ENCODE results near the gene HNF1A. TPM values are rescaled to one million over a fixed set of nuclear protein-coding genes. Genes with fewer than 3 reads are reported as not detected.

The HNF1A gene
- total and polyA plus RNA-seq, 10 of the 15 experiments (the other 5 are each of a cell fraction or from before 2014, with no cell fraction given), result 0.10 TPM; not detected in 9

- Histone ChIP-seq H3K27ac (ENCODE audit: control insufficient read depth, insufficient read depth) (no peak overlapping the region), H3K9me3 (replicated peaks; ENCODE audit: control insufficient read depth, insufficient read depth, low read length) (no peaks in the 10 kb centered on the region), H3K4me1 (ENCODE audit: control insufficient read depth, insufficient read depth, low read length) (no peaks in the 10 kb centered on the region), H3K79me2 (ENCODE audit: control insufficient read depth, insufficient read depth, low read length) (no peaks in the 10 kb centered on the region), H3K9ac (ENCODE audit: control insufficient read depth, insufficient read depth, low read length) (no peak overlapping the region), H4K20me1 (ENCODE audit: control insufficient read depth, insufficient read depth) (no peaks in the 10 kb centered on the region), H3K27me3 (replicated peaks in 1 of 2; ENCODE audit: control insufficient read depth in 2 of 2, insufficient read depth in 2 of 2, low read length in 1 of 2) (no peaks in the 10 kb centered on the region), H2AFZ (ENCODE audit: control insufficient read depth, low read depth, low read length) (no peak overlapping the region), H3K36me3 (ENCODE audit: control insufficient read depth in 2 of 2, insufficient read depth in 2 of 2, low read length in 1 of 2) (no peaks in the 10 kb centered on the region), H3K4me2 (ENCODE audit: control insufficient read depth, insufficient read depth) (no peak overlapping the region), H3K4me3 (no peak overlapping the region)
- no TSS peak for BruUV-seq (replicated peaks)
- TF ChIP-seq SRF (IDR thresholded peaks at IDR 0.05; ENCODE audit: low read depth in 2 of 2, low read length in 2 of 2), result no peak
- DNase-seq (ENCODE audit: low read depth, low spot score) (no peak), FAIRE-seq (no peak), ATAC-seq (no peak)
- in situ Hi-C loops (cut with MboI) (no loop called here), intact Hi-C loops (cut with micrococcal nuclease; ENCODE audit: unreplicated experiment) (no loop called here)
- SMC1A ChIA-PET (ENCODE audit: uncharacterized antibody, unreplicated experiment), result no interaction called here
- POLR2A ChIA-PET, result no interaction called here
- WGBS (ENCODE audit: insufficient coverage, insufficient replicate concordance, low lambda C conversion rate, missing lambda C conversion rate), result 86% methylated on average over 15 of the region's 15 CpGs
- CTCF ChIA-PET, result interaction anchor here (1.2 to 2.3 kb wide), 3 partner anchors 11 to 66 kb away, joined by 3 to 7 read pairs (median 3); no protein-coding TSS in a partner anchor
- RAD21 ChIA-PET (ENCODE audit: unreplicated experiment), result no interaction called here
Observed at GRCh38 chr12:120994059-120994458, 15.7 kb downstream of the HNF1A start.

DNA sequence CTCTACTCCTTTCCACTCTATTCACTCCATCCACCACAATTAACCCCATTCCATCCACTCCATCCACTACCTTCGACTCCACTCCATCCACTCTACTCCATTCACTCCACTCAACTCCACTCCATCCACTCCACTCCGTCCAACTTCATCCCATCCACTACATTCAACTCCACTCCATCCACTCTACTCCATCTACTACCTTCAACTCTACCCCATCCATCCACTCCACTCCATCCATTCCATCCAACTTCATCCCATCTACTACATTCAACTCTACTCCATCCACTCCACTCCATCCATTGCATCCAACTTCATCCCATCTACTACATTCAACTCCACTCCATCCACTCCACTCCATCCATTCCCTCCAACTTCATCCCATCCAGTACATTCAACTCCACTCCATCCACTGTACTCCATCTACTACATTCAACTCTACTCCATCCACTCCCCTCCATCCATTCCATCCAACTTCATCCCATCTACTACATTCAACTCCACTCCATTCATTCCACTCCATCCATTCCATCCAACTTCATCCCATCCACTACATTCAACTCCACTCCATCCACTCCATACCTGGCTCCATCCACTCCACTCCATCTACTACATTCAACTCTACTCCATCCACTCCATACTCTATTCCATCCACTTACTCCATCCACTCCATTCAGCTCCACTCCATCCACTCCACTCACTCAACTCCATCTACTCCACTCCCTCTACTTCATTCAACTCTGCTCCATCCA, 16.4 kb downstream of the HNF1A start:
- WGBS (ENCODE audit: insufficient coverage, insufficient replicate concordance, low lambda C conversion rate, missing lambda C conversion rate), result 17% methylated on average over 2 of the region's 2 CpGs
- no peaks in the 10 kb centered on the region for H3K9me3 ChIP-seq (replicated peaks; ENCODE audit: control insufficient read depth, insufficient read depth, low read length)
- in situ Hi-C loops (cut with MboI), result no loop called here
- no peaks in the 10 kb centered on the region for H3K79me2 ChIP-seq (ENCODE audit: control insufficient read depth, insufficient read depth, low read length)
- H3K4me1 ChIP-seq (ENCODE audit: control insufficient read depth, insufficient read depth, low read length), result no peaks in the 10 kb centered on the region
- ChIA-PET CTCF (no interaction called here), RAD21 (ENCODE audit: unreplicated experiment) (no interaction called here), POLR2A (no interaction called here), SMC1A (ENCODE audit: uncharacterized antibody, unreplicated experiment) (no interaction called here)
- H4K20me1 ChIP-seq (ENCODE audit: control insufficient read depth, insufficient read depth), result no peaks in the 10 kb centered on the region
- H3K4me2 ChIP-seq (ENCODE audit: control insufficient read depth, insufficient read depth), result no peak overlapping the region
- no peak overlapping the region for H2AFZ ChIP-seq (ENCODE audit: control insufficient read depth, low read depth, low read length)
- no peak overlapping the region for H3K9ac ChIP-seq (ENCODE audit: control insufficient read depth, insufficient read depth, low read length)
- H3K4me3 ChIP-seq, result no peak overlapping the region
- no TSS peak for BruUV-seq (replicated peaks)
- no peak for ATAC-seq
- no peaks in the 10 kb centered on the region for H3K27me3 ChIP-seq (replicated peaks in 1 of 2; ENCODE audit: control insufficient read depth in 2 of 2, insufficient read depth in 2 of 2, low read length in 1 of 2)
- DNase-seq (ENCODE audit: low read depth, low spot score), result no peak
- intact Hi-C loops (cut with micrococcal nuclease; ENCODE audit: unreplicated experiment), result no loop called here
- H3K36me3 ChIP-seq (ENCODE audit: control insufficient read depth in 2 of 2, insufficient read depth in 2 of 2, low read length in 1 of 2), result no peaks in the 10 kb centered on the region
- FAIRE-seq, result no peak
- no peak overlapping the region for H3K27ac ChIP-seq (ENCODE audit: control insufficient read depth, insufficient read depth)
- TF ChIP-seq SPI1 (IDR thresholded peaks at IDR 0.05; ENCODE audit: borderline replicate concordance, insufficient read depth, low read depth, low read length), result no peak
- TF ChIP-seq TARDBP (IDR thresholded peaks at IDR 0.05; ENCODE audit: borderline replicate concordance), result no peak
- no peak for TF ChIP-seq DPF2 (IDR thresholded peaks at IDR 0.05)
- no peak for TF ChIP-seq YY1 (IDR thresholded peaks at IDR 0.05; ENCODE audit: low read depth, low read length)
- TF ChIP-seq, protein P1, sequence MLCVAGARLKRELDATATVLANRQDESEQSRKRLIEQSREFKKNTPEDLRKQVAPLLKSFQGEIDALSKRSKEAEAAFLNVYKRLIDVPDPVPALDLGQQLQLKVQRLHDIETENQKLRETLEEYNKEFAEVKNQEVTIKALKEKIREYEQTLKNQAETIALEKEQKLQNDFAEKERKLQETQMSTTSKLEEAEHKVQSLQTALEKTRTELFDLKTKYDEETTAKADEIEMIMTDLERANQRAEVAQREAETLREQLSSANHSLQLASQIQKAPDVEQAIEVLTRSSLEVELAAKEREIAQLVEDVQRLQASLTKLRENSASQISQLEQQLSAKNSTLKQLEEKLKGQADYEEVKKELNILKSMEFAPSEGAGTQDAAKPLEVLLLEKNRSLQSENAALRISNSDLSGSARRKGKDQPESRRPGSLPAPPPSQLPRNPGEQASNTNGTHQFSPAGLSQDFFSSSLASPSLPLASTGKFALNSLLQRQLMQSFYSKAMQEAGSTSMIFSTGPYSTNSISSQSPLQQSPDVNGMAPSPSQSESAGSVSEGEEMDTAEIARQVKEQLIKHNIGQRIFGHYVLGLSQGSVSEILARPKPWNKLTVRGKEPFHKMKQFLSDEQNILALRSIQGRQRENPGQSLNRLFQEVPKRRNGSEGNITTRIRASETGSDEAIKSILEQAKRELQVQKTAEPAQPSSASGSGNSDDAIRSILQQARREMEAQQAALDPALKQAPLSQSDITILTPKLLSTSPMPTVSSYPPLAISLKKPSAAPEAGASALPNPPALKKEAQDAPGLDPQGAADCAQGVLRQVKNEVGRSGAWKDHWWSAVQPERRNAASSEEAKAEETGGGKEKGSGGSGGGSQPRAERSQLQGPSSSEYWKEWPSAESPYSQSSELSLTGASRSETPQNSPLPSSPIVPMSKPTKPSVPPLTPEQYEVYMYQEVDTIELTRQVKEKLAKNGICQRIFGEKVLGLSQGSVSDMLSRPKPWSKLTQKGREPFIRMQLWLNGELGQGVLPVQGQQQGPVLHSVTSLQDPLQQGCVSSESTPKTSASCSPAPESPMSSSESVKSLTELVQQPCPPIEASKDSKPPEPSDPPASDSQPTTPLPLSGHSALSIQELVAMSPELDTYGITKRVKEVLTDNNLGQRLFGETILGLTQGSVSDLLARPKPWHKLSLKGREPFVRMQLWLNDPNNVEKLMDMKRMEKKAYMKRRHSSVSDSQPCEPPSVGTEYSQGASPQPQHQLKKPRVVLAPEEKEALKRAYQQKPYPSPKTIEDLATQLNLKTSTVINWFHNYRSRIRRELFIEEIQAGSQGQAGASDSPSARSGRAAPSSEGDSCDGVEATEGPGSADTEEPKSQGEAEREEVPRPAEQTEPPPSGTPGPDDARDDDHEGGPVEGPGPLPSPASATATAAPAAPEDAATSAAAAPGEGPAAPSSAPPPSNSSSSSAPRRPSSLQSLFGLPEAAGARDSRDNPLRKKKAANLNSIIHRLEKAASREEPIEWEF (IDR thresholded peaks at IDR 0.05; ENCODE audit: insufficient replicate concordance, low read depth, low read length), result no peak
- TF ChIP-seq, protein P2, sequence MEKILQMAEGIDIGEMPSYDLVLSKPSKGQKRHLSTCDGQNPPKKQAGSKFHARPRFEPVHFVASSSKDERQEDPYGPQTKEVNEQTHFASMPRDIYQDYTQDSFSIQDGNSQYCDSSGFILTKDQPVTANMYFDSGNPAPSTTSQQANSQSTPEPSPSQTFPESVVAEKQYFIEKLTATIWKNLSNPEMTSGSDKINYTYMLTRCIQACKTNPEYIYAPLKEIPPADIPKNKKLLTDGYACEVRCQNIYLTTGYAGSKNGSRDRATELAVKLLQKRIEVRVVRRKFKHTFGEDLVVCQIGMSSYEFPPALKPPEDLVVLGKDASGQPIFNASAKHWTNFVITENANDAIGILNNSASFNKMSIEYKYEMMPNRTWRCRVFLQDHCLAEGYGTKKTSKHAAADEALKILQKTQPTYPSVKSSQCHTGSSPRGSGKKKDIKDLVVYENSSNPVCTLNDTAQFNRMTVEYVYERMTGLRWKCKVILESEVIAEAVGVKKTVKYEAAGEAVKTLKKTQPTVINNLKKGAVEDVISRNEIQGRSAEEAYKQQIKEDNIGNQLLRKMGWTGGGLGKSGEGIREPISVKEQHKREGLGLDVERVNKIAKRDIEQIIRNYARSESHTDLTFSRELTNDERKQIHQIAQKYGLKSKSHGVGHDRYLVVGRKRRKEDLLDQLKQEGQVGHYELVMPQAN (conservative IDR thresholded peaks at IDR 0.05), result no peak
- no peak for TF ChIP-seq CBFB (IDR thresholded peaks at IDR 0.05; ENCODE audit: low read depth)

Measured in GM12878 (cell line).